GM12872 (cell line): ENCODE measurements around the gene GM2A.

Source experiments
- TF ChIP-seq, protein P1 (sequence below): IDR thresholded peaks from 3 replicates; pipeline ENCODE4 v1.5.1; 2011; ENCODE audit warnings: low read depth, mild to moderate bottlenecking, low read length, moderate library complexity; ENCODE audit not compliant: insufficient read depth

The GM2A gene

DNA sequence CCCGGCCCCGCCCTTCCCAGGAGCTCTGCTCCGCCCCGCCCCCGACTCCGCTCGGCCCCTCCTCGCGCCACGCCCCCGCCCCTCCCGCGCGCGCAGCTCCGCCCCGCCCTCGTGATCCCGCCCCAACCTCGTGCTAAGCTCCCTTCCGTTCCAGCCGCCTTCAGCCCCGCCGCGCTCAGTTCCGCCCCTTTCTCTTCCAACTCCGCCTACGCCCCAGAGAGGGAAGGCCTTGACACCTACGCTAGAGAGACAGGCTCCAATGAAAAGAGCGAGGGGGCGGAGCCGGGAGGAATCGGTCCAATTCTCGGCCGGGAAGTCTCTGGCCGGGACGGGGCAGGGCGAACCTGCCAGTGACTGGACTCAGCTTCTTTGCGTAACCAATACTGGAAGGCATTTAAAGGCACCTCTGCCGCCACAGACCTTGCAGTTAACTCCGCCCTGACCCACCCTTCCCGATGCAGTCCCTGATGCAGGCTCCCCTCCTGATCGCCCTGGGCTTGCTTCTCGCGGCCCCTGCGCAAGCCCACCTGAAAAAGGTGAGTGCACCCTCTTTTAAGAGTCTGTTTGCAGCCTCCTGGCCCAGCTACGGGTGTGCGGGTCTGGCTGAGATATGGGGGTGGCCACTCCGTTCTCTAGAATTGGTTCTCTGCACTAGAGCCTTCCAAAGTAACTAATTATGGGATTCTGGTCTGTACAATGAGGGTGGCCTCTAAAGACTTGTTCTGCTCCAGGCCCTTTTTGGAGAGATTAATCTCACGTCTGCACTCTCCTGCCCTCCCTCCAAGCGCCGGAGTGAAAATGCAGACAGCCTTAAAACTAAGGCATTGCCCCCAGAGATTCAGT, at the start of gene GM2A:
TSS of gene GM2A (plus strand) at position 424 of the 843 bp plus-strand sequence. CDS start at position 456, 32 bp downstream.
- TF ChIP-seq, protein P1, sequence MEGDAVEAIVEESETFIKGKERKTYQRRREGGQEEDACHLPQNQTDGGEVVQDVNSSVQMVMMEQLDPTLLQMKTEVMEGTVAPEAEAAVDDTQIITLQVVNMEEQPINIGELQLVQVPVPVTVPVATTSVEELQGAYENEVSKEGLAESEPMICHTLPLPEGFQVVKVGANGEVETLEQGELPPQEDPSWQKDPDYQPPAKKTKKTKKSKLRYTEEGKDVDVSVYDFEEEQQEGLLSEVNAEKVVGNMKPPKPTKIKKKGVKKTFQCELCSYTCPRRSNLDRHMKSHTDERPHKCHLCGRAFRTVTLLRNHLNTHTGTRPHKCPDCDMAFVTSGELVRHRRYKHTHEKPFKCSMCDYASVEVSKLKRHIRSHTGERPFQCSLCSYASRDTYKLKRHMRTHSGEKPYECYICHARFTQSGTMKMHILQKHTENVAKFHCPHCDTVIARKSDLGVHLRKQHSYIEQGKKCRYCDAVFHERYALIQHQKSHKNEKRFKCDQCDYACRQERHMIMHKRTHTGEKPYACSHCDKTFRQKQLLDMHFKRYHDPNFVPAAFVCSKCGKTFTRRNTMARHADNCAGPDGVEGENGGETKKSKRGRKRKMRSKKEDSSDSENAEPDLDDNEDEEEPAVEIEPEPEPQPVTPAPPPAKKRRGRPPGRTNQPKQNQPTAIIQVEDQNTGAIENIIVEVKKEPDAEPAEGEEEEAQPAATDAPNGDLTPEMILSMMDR = no peak

DNA sequence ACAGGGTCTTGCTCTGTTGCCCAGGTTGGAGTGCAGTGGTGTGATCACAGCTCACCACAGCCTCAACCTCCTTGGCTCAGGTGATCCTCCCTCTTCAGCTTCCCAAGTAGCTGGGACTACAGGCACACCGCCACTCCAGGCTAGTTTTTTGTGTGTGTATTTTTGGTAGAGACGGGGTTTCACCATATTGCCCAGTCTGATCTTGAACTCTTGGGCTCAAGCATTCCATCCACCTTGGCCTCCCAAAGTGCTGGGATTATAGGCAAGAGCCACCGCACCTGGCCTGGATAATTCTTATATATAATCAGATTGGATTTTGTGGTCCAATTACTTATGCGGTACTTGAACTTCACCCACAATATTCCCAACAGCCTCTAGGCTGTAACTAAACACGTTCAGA, 48.9 kb upstream of the GM2A start:
- TF ChIP-seq, protein P1 = no peak

DNA sequence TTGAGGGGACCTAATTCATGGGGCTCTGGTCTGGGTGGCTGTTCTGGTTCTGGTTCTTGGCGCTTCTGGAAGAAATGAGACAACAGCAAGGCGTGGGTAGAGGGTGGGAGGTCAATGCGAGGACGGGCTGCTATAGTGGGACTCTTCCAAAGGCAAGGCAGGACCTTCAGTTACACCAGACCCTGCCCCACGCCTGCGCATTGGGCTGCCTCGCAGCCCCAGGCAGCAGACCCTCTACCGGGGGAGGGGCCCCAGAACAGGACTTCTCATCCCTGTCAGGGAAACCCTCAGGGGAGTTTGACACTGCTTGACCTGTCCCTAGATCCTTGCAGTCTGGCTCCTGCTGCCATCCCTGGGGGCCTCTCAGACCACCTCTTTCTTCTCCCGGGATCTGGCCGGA, 47.6 kb upstream of the GM2A start:
- TF ChIP-seq, protein P1 = no peak

DNA sequence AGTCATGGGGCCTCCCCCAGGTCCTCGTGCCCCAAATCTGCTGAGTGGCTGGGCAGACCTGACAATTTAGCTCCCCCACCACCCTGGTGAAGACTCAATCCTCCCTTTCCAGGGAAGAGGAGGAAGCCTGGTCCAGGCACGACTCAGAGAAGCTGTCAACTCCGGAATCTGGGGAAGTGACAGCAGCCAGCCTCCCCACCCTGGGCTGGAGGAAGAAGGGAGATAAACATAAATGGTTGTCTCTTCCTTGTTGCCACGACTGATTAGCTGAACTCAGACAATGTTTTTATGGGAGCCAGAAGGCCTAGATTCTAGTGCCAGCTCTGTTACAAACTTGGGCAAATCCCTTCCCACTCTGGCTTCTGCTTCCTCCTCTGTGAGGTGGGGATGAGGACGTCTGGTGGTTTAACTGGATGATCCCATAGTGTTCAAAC, 44.5 kb upstream of the GM2A start:
- TF ChIP-seq, protein P1 = no peak

DNA sequence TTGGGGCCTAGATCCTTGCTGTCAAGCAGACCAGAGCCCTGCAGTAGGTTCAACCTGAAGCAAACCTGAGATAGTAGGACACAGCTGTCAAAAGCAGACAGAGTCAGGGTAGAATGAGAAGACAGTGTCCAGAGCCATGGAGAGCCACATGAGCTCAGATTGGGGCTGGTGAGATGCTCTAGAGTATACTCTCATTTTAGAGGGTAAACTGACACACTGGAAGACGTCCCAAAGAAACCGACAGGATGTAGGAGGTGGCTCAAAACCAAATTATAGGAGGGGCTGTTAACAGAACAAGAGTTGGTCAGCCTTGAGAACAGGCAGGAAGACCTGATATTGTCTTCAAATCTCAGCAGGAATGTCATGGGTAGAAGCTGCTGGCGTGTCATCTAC, 40.6 kb upstream of the GM2A start:
- TF ChIP-seq, protein P1 = no peak

DNA sequence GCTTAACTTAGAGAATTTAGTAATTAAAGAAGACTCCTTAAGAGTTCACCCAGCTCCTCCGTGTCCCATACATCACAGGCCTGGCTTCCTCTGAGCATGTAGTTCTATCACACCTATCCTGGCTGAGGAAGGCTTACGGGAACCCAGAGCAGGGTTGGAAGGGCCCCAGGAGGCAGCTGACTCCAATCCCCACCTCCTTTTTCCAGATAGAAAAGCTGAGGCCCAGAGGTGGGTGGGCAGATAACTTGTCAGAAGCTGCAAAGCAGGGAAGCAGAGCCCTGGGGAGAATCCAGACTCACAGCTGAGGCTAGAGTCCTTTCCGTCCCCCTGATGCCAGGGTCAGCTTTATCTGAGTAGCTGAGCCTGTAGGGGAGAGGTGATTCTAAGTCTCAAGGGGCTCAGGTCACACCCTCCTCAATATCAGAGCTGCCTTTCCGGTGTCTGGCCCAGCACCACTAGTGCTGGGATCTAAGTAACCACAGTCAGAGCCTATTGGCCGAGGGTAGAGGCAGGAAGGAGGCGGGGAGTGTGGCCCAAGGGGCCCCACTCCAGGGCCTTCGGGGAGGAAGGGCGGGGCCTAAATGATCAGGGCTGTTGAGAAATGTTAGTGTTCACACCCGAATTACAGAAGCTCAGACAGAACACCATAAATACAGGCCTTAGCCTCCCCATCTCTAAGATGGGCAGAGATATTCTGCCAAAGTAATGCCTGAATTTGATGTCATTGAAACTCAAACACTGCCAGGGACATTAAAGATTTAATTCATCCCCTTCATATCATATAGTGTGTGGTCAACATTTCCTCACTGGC, 39.0 kb upstream of the GM2A start:
- TF ChIP-seq, protein P1 = no peak
